ENCODE measurements around the gene ADRA1B. TPM values are rescaled to one million over a fixed set of nuclear protein-coding genes. Genes with fewer than 3 reads are reported as not detected.

The ADRA1B gene
- total RNA-seq, 1 experiment from 2014 or later, result 0.29 TPM

GRCh38 chr5:159953609-159954008 is 37.3 kb downstream of the ADRA1B start:
- Histone ChIP-seq H3K4me3 (ENCODE audit: low read length) (no peak overlapping the region), H3K79me2 (ENCODE audit: low read length) (no peaks in the 10 kb centered on the region), H3K27ac (ENCODE audit: low read length) (no peak overlapping the region), H3K9me3 (ENCODE audit: low read length) (no peaks in the 10 kb centered on the region), H3K36me3 (ENCODE audit: low read depth, low read length) (no peaks in the 10 kb centered on the region), H4K20me1 (ENCODE audit: low read length) (no peaks in the 10 kb centered on the region), H3K9me2 (replicated peaks; ENCODE audit: low read length) (no peaks in the 10 kb centered on the region), H2AFZ (ENCODE audit: low read length) (no peak overlapping the region), H3F3A (ENCODE audit: low read length, unreplicated experiment) (no peaks in the 10 kb centered on the region), H3K4me1 (ENCODE audit: insufficient read depth, low read length) (no peaks in the 10 kb centered on the region), H3K9ac (ENCODE audit: low read length) (no peak overlapping the region), H3K27me3 (ENCODE audit: low read length) (no peaks in the 10 kb centered on the region), H3K4me2 (ENCODE audit: low read length) (no peak overlapping the region)
- no TSS peak for BruUV-seq (replicated peaks)
- intact Hi-C loops (cut with micrococcal nuclease), result no loop called here
- CTCF ChIA-PET, result no interaction called here
- DNase-seq, result no peak
- no peak for ATAC-seq
- POLR2A ChIA-PET (ENCODE audit: unreplicated experiment), result no interaction called here
- no peak for TF ChIP-seq EZH2phosphoT487 (IDR thresholded peaks at IDR 0.05; ENCODE audit: borderline replicate concordance, low read length)
- no peak for TF ChIP-seq CTCF (conservative IDR thresholded peaks at IDR 0.05; ENCODE audit: low read depth, low read length)
- no peak for TF ChIP-seq EZH2 (IDR thresholded peaks at IDR 0.05; ENCODE audit: low read length, unreplicated experiment)

DNA sequence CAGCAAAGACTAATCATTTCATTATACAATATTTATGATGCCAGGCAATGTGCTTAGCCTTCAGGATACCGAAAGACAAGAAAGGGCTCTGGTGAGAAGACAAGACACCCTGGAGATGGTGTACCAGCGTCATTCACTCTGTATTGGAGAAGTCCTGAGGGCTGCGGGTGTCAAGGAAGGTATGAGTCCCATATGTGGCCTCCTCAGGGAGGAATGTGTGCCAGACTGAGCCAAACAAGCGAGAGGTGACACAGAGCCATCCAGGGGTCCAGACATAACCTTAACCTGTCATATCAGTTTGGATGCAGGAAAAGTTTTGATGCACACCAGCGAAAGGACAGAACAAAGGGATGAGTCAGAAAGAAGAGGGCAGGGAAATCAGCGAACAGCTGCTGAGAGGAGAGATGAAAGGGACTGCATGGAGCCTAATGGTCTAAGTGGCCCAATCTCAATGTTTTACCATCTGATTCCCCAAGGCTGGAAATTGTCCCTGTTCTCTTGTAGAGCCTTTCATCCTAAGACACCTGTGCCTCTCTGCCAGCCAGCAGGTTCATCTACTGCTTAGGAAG is 38.9 kb downstream of the ADRA1B start:
- no peak for TF ChIP-seq EZH2phosphoT487 (IDR thresholded peaks at IDR 0.05; ENCODE audit: borderline replicate concordance, low read length)
- no peak for TF ChIP-seq EZH2 (IDR thresholded peaks at IDR 0.05; ENCODE audit: low read length, unreplicated experiment)
- TF ChIP-seq CTCF (conservative IDR thresholded peaks at IDR 0.05; ENCODE audit: low read depth, low read length), result no peak
- no peak overlapping the region for H2AFZ ChIP-seq (ENCODE audit: low read length)
- POLR2A ChIA-PET (ENCODE audit: unreplicated experiment), result no interaction called here
- H4K20me1 ChIP-seq (ENCODE audit: low read length), result no peaks in the 10 kb centered on the region
- H3K4me2 ChIP-seq (ENCODE audit: low read length), result no peak overlapping the region
- no peak for DNase-seq
- no peaks in the 10 kb centered on the region for H3K4me1 ChIP-seq (ENCODE audit: insufficient read depth, low read length)
- no peaks in the 10 kb centered on the region for H3F3A ChIP-seq (ENCODE audit: low read length, unreplicated experiment)
- H3K9me2 ChIP-seq (replicated peaks; ENCODE audit: low read length), result no peaks in the 10 kb centered on the region
- H3K9ac ChIP-seq (ENCODE audit: low read length), result no peak overlapping the region
- no peaks in the 10 kb centered on the region for H3K9me3 ChIP-seq (ENCODE audit: low read length)
- H3K27me3 ChIP-seq (ENCODE audit: low read length), result no peaks in the 10 kb centered on the region
- BruUV-seq (replicated peaks), result no TSS peak
- no peaks in the 10 kb centered on the region for H3K79me2 ChIP-seq (ENCODE audit: low read length)
- no peak overlapping the region for H3K4me3 ChIP-seq (ENCODE audit: low read length)
- no peak for ATAC-seq
- intact Hi-C loops (cut with micrococcal nuclease), result no loop called here
- no peaks in the 10 kb centered on the region for H3K36me3 ChIP-seq (ENCODE audit: low read depth, low read length)
- CTCF ChIA-PET, result interaction anchor here (0.6 kb wide), 1 partner anchor 500 kb away, joined by 3 read pairs; no protein-coding TSS in a partner anchor
- no peak overlapping the region for H3K27ac ChIP-seq (ENCODE audit: low read length)

GRCh38 chr5:159956074-159956473 is 39.8 kb downstream of the ADRA1B start:
- Histone ChIP-seq H3K79me2 (ENCODE audit: low read length) (no peaks in the 10 kb centered on the region), H3K4me2 (ENCODE audit: low read length) (no peak overlapping the region), H3K4me1 (ENCODE audit: insufficient read depth, low read length) (no peaks in the 10 kb centered on the region), H3K27ac (ENCODE audit: low read length) (no peak overlapping the region), H3F3A (ENCODE audit: low read length, unreplicated experiment) (no peaks in the 10 kb centered on the region), H3K9me2 (replicated peaks; ENCODE audit: low read length) (no peaks in the 10 kb centered on the region), H3K9me3 (ENCODE audit: low read length) (no peaks in the 10 kb centered on the region), H3K4me3 (ENCODE audit: low read length) (no peak overlapping the region), H4K20me1 (ENCODE audit: low read length) (no peaks in the 10 kb centered on the region), H3K27me3 (ENCODE audit: low read length) (no peaks in the 10 kb centered on the region), H3K9ac (ENCODE audit: low read length) (no peak overlapping the region), H3K36me3 (ENCODE audit: low read depth, low read length) (no peaks in the 10 kb centered on the region), H2AFZ (ENCODE audit: low read length) (no peak overlapping the region)
- ChIA-PET CTCF (no interaction called here), POLR2A (ENCODE audit: unreplicated experiment) (no interaction called here)
- DNase-seq, result no peak
- BruUV-seq (replicated peaks), result no TSS peak
- no peak for TF ChIP-seq CTCF (conservative IDR thresholded peaks at IDR 0.05; ENCODE audit: low read depth, low read length)
- TF ChIP-seq EZH2 (IDR thresholded peaks at IDR 0.05; ENCODE audit: low read length, unreplicated experiment), result no peak
- TF ChIP-seq EZH2phosphoT487 (IDR thresholded peaks at IDR 0.05; ENCODE audit: borderline replicate concordance, low read length), result no peak
- ATAC-seq, result no peak
- intact Hi-C loops (cut with micrococcal nuclease), result no loop called here
